Head of caudate nucleus (tissue), 42 donors: Measurements from ENCODE around the gene LGI2.
"Not testable (repeated sequence)": the region's sequence is repeated elsewhere in the genome, so short reads cannot be mapped to it uniquely, and the experiment has no call there.

Source experiments
- DNase-seq, 42 donors: peaks; one replicate each; pipeline versions ENCODE4 v3.0.0 to v3.0.0-alpha.2; 2020 to 2021; ENCODE audit warnings: mixed read lengths in 7 of 42
- intact Hi-C: fragments of 100-400 bp; cut with DNase I; formaldehyde crosslinking; loops from one replicate; pipeline ENCODE4 v1.15.0; 2022

LGI2 gene

DNA sequence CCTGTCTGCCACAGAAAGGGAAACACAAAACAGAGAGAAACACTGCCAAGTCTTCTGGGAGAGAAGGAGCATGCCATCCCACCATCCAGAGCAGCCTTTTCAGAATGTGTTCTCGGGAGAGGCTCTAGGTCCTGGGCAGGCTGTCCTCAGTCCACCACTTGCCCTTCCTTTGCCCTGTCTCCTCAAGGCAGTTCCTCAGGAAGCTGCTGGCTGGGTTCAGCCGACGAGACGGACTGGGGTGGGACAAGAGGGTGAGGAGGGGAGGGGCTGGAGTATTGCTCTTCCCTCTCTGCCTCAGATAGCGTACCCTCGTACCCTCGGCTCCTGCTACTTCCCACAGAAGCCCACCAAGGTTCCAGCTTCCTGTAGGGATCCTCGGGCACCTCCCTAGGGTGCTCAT is 26.6 kb upstream of the LGI2 start:
- DNase-seq = no peak
- intact Hi-C loops = no loop called here

DNA sequence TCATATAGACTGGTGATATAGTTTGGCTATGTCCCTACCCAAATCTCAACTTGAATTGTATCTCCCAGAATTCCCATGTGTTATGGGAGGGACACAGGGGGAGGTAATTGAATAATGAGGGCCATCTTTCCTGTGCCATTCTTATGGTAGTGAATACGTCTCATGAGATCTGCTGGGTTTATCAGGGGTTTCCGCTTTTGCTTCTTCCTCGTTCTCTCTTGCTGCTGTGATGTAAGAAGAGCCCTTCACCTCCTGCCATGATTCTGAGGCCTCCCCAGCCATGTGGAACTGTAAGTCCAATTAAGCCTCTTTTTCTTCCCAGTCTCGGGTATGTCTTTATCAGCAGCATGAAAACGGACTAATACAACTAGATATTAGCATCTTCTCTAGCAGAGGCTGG is 21.3 kb upstream of the LGI2 start:
- intact Hi-C loops, DNase-seq: not testable (repeated sequence)

DNA sequence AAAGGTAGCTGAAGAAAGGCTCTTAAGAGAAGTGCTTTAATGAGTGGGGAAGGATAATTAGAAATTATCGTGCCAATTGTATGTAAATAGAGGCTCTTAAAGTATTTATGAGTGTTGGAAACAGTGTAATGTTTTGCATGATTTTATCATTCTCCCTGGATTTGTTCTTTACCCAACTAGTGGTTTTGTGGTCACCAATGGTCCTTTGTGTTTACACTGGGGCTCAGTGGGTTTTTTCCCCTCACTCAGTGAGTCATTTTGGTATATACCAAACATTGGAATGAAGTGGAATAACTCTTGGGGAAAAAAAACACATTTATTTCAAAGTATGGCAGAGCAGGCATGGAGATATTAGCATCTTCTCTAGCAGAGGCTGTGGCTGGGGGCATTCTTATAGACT is 20.8 kb upstream of the LGI2 start:
- no peak for DNase-seq
- intact Hi-C loops = no loop called here

DNA sequence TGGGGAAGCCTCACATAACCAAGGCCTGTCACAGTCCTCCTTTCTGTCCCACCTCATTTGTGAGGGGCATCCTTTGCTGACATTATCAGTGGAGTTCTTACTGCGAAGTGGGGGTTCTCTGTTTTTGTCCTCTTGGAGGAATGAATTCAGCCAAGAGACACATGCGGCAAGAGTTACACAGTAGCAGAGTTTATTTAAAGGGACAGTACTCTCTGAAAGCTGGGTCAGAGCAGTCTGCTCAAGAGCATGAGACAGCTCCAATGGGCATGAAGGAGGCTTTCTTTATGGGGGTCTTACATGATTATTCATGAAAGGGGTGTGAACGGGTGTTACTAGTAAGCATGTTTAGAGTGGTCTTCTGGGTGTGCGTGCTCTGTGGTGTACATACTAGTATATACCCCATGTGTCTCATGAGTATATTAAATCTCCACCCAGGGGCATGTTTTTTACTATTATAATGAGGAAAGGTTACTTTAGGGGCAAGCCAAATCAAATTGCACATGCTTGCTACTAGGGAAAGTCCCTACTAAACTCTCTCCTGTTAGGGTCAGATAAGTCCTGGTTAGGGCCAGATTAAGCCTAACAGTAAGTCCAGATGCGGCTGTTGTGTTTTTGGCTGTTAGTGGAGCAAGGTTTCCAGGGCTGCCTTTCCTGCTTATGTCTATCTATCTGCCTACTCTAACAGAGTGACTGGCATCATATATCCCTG is 19.8 kb upstream of the LGI2 start:
- intact Hi-C loops = no loop called here
- DNase-seq = no peak

DNA sequence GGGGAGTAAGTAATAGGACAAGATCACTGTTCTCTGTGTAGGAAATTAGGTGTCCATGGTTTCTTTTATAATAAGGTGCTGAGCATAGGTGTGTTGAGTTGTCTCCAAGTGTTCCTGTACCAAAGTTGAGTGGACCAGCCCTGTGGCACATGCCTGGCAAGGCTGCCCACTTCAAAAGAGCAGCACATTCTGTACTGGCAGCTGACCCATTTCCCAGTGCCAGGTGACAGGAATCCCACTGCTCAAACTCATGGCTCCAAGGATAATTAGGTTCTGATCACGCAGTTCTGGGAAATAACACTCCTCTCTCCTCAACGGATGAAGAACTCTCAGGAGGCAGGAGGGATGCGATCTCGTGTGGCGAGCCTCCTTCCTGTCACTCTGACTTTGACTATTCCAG is 12.8 kb upstream of the LGI2 start:
- no peak for DNase-seq
- intact Hi-C loops = no loop called here

DNA sequence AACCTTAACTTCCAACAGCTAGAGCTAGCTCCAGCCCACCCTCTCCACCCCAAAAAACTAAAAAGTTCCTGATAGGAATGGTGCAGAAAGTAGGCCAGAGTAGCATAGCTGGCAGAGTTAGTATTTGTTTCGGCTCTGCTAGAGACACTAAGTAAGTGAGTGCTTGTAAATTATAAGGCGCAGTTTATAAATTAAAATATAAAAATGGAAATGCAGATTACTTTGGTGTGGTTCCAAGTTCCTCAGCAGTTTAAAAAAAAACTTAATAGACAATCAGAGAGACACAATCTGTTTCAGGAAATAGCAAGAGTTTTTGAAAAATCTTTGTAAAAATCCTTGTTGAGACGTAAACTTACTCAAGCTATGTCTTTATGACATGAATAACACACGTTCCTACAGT is 2.8 kb upstream of the LGI2 start:
- intact Hi-C loops = no loop called here
- no peak for DNase-seq

DNA sequence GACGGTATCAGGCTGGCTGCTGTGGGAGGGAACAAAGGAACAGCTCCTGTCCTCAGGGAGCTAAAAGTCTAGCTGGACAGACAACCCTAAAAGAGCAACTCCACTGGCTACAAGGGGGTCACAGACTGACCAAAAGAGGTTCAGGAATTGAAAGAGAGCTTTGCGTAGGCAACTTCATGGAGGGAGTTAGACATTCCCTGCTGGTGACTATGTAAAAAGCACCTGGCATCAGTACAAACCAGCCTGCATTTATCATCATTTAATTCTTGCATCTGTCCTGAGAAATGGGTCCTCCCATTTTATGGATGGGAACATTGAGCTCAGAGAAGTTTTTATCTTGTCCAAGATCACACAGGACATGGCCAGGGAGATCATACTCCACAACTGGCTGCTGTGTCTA is 1.4 kb upstream of the LGI2 start:
- intact Hi-C loops = no loop called here
- no peak for DNase-seq

DNA sequence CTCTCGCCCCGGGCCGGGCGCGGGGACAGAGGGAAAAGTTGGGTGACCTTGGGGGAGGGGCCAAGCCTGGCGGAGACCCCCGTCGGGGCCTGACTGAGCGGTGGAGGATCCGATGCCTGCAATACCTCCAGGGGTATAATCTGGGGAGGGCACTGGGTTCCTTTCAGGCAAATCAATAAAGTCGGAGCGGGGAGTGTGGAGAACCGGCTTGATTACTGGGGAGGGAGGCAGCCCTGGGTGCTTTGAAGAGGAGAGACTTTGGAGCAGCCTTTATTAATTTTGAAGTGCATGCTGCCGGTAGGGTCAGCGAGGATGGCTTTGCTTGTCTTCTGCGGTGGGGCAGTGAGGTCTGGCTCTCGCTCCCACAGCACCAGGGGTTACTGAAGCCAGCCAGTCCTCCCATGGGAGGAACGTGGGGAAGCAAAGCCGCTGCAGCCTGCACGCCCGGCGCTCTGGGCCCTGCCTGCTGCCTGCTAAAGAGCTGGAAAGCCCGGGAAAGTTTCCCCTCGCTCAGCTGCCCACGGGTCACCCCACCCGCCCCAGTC is 403 bp upstream of the LGI2 start:
- peak in 23 of 42 donors; percentile 3 to 62 (median 19) for DNase-seq
- intact Hi-C loops = no loop called here

DNA sequence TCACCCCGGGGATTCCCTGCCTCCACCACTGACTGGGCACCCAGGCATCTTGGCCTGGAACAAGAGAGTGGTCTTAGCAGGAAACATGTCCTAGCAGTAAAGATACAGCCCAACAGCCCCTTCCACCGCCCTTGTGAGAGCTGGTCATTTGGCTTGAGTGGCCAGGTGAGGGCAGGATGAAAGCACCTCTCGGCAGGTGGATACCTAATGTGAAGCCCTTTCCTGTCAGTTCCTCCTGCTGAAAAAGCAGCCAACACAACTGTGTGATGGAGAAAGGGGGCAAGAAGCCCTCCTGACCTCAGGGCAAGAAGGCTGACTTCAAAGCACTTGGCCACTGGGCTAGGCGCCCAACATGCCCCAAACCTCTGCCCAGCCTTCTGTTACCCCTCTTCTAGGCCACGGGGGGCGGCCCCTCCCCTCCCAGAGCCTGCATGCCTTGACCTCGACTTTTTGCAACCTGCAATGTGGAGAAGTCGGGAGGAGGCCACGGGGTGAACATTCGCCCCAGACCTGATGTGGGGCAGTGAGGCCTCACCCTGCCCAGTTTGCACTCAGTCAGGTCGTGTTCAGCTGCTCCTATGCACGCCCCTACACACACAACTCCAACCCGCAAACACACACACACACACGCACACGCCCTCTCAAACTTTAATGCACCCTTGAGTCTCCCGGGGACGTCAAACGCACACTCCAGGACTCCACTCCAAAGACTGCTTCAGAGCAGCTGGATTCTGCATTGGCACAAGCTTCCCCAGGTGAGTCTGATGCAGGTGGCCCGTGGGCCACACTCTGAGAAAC is 1.1 kb downstream of the LGI2 start:
- intact Hi-C loops = no loop called here
- DNase-seq = no peak

DNA sequence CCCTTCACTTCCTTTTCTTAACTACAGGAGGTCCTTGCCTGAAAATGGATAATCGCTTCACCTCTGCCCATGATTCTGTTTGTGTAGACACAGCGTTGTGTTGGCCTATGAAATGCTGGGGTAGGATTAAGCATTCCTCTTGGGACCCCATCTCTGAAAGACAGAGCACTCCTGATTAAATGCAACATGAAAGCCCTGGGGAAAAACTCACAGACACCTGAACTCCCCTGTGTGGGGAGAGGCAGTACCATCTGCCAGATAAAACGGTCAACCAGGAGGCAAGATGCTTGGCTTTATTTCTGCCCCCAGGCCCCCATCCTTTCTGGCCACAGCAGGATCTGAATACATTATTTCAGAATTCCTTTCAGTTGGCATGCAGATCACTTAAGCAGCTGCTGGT is 1.9 kb downstream of the LGI2 start:
- intact Hi-C loops = no loop called here
- DNase-seq = no peak

DNA sequence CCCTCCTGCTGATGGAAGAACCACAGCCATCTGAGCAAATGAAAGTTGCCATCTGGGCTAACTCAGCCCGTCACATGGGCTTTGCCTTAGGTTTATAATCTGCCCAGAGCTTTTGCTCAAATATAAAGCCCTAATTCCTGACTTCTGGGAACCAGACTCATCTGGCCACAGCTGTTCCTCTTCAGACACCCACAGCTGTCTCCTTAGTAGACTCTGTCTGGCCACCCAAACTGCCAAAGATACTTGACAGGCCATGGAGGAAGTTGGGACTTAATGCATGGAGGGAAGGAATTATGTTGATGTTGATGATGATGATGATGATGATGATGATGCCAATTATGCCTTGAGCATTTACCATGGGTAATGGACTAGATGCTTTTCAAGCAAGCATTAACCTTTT is 8.0 kb downstream of the LGI2 start:
- intact Hi-C loops = no loop called here
- no peak for DNase-seq

DNA sequence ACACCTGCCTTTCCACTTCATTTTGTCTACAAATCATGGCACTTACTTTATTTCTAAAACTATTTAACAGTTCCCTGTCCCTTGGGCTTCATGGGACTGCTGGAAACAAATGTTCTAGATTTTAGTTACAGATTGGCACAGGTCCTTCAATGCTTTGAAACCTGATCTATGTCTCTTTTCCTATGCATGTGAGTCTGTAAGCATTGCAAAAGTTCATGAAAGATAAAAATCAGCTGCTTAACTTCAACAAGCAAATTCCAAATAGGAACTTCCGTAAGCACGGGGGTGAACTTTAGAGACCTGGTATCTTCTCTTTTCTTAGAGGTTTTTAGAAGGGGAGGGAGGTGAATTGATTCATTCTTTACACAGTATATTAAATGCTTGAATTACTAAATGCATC is 9.5 kb downstream of the LGI2 start:
- intact Hi-C loops = no loop called here
- no peak for DNase-seq

DNA sequence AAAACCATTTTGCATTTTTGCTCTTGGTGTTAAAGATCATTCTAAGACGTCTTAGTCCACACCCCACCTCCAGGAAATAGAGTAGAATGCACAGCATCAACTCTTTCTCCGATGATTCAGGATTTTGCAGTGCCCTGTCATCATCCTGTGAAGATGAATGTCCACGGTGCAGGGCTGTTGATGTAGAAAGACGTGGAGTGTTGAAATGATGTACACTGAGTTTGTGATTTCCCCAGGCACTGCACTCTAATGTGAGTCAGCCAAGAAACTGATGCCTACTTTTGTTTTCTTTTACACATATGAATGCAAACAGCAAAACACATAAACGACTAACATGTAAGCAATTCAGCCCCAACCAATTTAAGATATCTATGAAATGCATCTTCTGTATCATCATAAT is 10.5 kb downstream of the LGI2 start:
- DNase-seq = no peak
- intact Hi-C loops = no loop called here

DNA sequence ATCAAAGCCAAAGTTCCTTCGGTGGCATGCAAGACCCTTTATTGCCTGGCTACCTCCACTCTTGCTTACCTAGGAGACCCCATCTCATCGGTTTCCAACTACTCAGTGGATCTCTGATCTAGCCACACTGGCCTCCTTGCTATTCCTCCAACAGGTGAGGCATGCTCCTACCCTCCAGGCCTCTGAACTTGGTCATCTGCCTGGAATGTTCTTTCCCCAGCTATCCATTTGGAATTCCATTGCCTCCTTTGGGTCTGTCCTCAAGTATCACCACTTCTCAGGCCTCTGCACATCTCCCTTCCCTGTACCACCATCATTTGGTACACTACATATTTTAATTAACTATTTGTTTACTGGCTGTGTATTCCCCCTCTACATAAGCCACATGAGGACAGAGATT is 11.2 kb downstream of the LGI2 start:
- intact Hi-C loops = no loop called here
- DNase-seq = no peak

DNA sequence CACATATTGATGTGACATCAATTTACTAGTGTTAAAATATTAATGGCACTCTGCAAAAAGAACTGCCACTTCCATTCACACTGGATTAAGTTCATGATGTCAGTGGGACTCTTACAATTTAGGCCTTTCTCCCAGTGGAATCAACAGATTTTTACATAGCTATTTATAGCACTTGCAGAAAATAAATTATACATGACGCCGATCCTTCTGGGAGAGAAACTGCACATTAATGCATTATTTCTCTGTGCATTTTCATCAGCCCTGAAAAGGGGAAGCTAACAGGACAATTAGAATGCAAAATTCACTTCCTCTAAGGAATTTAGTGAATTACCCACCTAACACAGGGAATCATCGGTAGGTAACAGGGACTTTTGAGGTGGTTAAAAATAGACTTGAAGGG is 15.7 kb downstream of the LGI2 start:
- DNase-seq = no peak
- intact Hi-C loops = no loop called here

DNA sequence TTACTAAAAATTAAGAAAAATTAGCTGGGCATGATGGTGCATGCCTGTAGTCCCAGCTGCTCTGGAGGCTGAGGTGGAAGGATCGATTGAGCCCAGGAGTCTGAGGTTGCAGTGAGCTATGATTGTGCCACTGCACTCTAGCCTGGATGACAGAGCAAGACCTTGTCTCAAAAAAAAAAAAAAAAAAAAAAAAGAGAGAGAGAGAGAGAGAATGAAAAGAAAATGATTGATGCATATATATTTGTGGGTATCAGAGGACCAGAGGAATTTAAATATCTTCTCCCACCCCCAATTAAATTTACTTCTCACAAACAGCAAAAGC is 16.1 kb downstream of the LGI2 start:
- intact Hi-C loops, DNase-seq: not testable (repeated sequence)

DNA sequence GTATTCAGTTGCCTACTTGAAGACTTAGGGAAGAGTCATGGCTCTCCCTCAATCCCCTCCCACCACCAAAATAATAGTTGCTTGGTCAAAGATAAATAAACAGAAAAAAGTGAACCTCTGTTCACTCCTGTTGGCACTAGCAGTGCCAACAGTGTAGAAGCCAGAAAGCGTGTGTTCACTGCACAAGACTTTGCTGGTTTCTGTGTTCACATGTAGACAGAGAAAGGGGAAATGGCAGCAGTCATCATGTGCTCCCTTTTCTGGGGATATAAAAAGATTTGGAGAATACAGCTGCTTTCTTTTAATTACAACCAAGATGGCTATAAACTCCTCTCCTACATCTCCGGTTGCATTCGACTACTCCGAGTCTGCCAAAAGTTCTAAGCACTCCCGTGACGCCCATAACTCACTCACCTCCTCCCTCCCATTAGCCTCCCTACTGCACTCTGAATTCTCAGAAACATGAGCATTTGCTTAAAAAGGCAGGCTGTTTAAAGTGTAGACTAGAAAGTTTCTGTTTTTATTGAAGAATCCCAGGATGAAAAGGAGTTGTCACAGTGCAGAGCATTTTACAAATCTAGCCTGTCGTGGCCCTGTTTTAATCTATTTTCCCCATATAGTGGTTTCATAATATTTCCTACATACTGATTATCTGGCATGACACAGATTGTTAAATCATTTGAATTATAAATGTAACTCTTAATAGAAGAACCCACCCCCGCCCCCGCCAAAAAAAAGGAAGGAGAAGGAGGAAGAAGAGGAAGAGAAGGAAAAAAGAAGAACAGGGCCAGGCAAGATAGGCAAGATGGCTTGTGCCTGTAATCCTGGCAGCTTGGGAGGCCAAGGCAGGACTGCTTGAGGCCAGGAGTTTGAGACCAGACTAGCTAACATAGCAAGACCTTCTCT is 16.7 kb downstream of the LGI2 start:
- DNase-seq = no peak
- intact Hi-C loops = no loop called here

DNA sequence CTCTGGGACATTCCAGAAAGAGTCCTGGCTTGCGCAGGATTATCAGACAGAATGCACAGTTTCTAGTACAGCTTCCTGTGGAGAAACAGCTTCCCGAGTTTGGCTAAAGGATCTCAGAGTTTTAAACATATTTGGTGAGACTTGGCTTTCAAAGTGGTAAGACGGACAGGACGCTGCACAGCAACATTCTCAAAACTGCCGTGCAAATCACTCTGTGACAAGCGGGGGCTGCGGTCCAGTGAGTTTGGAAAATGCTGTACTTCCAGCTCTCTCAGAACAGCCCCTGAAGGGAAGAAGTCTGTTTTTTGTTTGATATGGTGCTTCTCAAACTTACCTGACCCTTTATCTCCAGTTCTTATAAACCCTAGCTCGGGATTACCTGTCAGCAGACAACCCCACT is 18.1 kb downstream of the LGI2 start:
- intact Hi-C loops = no loop called here

DNA sequence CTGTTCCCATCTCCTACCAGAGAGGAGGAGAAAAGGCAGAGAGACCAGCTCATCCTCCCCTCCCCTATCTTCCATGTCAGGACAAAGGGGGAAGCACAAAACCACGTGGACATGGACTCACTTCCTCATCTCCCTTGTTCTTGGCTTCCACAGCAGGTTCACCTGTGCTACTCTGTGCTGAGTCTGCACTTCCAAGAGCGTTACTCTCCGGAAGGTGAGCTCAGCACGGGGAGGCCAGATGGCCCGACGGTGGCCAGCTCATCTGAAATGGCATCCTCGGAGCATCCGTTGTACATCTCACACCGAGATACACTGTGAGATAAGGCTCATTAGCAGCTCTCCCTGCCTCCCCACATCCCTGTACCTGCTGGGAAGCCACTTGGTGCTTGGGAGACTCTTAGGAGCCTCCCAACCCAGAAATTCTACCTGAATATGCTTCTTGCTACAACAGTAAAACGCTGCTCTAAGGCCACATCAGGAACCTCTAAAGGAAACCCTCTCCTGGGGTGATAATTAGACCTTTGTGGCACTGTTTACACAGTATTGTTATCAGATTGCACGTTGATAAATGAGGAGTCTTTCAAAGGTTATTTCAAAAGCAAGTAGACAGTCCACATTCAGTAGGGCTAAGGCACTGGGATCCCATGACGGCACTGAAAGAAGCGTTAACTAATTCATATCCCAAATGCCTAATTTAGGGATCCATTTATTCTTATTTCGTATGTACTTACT is 19.4 kb downstream of the LGI2 start:
- intact Hi-C loops = no loop called here
- DNase-seq = no peak

More for the DNA sequence above, 18.1 kb downstream of the LGI2 start:
- no peak for DNase-seq
